Body of pancreas (tissue), 4 donors: Measurements from ENCODE around the gene GTF2F2.

Experiments
- CTCF ChIP-seq, 7 experiments: fragments of 450-650 bp in 4 of 7; fragments of 200-600 bp in 3 of 7; sonication (generic) in 3 of 7; IDR thresholded peaks; one replicate each; pipeline ENCODE4 v1.5.1; 2016 to 2019; ENCODE audit warnings: antibody characterized with exemption in 7 of 7
- POLR2A ChIP-seq, 3 donors: fragments of 450-650 bp; IDR thresholded peaks; one replicate each; pipeline ENCODE4 v1.6.1; 2016; ENCODE audit warnings: antibody characterized with exemption in 3 of 3, mild to moderate bottlenecking in 2 of 3

DNA sequence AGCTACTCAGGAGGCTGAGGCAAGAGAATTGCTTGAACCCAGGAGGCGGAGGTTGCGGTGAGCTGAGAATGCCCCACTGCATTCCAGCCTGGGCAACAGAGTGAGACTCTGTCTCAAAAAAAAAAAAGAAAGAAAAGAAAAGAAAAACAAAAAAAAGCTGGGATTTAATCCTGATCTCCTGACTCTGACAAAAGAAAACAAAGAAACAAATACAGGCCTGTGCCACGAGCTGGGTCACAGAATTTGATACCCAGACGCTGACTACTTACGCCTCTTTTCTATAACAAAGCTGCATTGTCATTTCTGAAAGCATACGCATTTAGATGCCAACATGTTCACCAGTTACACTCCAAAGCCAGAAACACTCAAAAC lies 18.2 kb upstream of the GTF2F2 start:
- TF ChIP-seq CTCF (IDR thresholded peaks at IDR 0.05) (no peak), POLR2A (IDR thresholded peaks at IDR 0.05) (no peak)
